Measurements from ENCODE around the gene ADCY4.

The ADCY4 gene

GRCh38 chr14:24315243-24315806 is 19.5 kb downstream of the ADCY4 start:
- Histone ChIP-seq H2AFZ (ENCODE audit: low read length, unreplicated experiment) (no peak overlapping the region), H3K36me3 (ENCODE audit: insufficient read depth, low read length) (no peaks in the 10 kb centered on the region), H3K4me1 (ENCODE audit: control insufficient read depth, insufficient read depth, low read length, unreplicated experiment) (peaks cover 31% of the 10 kb centered on the region), H3K27ac (ENCODE audit: low read depth, low read length) (no peak overlapping the region), H3K27me3 (ENCODE audit: insufficient read depth, low read length) (0 out of 2 replicates have a peak, but pooled peaks cover 8% of the 10 kb centered on the region), H3K79me2 (ENCODE audit: control insufficient read depth, insufficient read depth, low read length, unreplicated experiment) (no peaks in the 10 kb centered on the region), H3K4me3 (ENCODE audit: low read depth, low read length) (no peak overlapping the region)

GRCh38 chr14:24314377-24315193 is 20.3 kb downstream of the ADCY4 start:
- H2AFZ ChIP-seq (ENCODE audit: low read length, unreplicated experiment): no peak overlapping the region
- H3K79me2 ChIP-seq (ENCODE audit: control insufficient read depth, insufficient read depth, low read length, unreplicated experiment): no peaks in the 10 kb centered on the region
- peaks cover 38% of the 10 kb centered on the region for H3K4me1 ChIP-seq (ENCODE audit: control insufficient read depth, insufficient read depth, low read length, unreplicated experiment)
- H3K27ac ChIP-seq (ENCODE audit: low read depth, low read length): no peak overlapping the region
- no peak overlapping the region for H3K4me3 ChIP-seq (ENCODE audit: low read depth, low read length)
- H3K27me3 ChIP-seq (ENCODE audit: insufficient read depth, low read length): 0 out of 2 replicates have a peak, but pooled peaks cover under 1% of the 10 kb centered on the region
- no peaks in the 10 kb centered on the region for H3K36me3 ChIP-seq (ENCODE audit: insufficient read depth, low read length)

GRCh38 chr14:24313913-24314312 is 21.0 kb downstream of the ADCY4 start:
- H3K27ac ChIP-seq (ENCODE audit: low read depth, low read length): no peak overlapping the region
- H3K4me3 ChIP-seq (ENCODE audit: low read depth, low read length): no peak overlapping the region
- no peaks in the 10 kb centered on the region for H3K27me3 ChIP-seq (ENCODE audit: insufficient read depth, low read length)
- peaks cover 38% of the 10 kb centered on the region for H3K4me1 ChIP-seq (ENCODE audit: control insufficient read depth, insufficient read depth, low read length, unreplicated experiment)
- H3K79me2 ChIP-seq (ENCODE audit: control insufficient read depth, insufficient read depth, low read length, unreplicated experiment): no peaks in the 10 kb centered on the region
- no peaks in the 10 kb centered on the region for H3K36me3 ChIP-seq (ENCODE audit: insufficient read depth, low read length)
- H2AFZ ChIP-seq (ENCODE audit: low read length, unreplicated experiment): no peak overlapping the region

GRCh38 chr14:24312736-24313507 is 21.9 kb downstream of the ADCY4 start:
- no peaks in the 10 kb centered on the region for H3K36me3 ChIP-seq (ENCODE audit: insufficient read depth, low read length)
- H2AFZ ChIP-seq (ENCODE audit: low read length, unreplicated experiment): no peak overlapping the region
- H3K27ac ChIP-seq (ENCODE audit: low read depth, low read length): no peak overlapping the region
- H3K79me2 ChIP-seq (ENCODE audit: control insufficient read depth, insufficient read depth, low read length, unreplicated experiment): no peaks in the 10 kb centered on the region
- H3K27me3 ChIP-seq (ENCODE audit: insufficient read depth, low read length): no peaks in the 10 kb centered on the region
- H3K4me1 ChIP-seq (ENCODE audit: control insufficient read depth, insufficient read depth, low read length, unreplicated experiment): peaks cover 38% of the 10 kb centered on the region
- H3K4me3 ChIP-seq (ENCODE audit: low read depth, low read length): no peak overlapping the region

- Histone ChIP-seq H3K4me1 (ENCODE audit: control insufficient read depth, insufficient read depth, low read length, unreplicated experiment) (peaks cover 34% of the 10 kb centered on the region), H2AFZ (ENCODE audit: low read length, unreplicated experiment) (no peak overlapping the region), H3K27me3 (ENCODE audit: insufficient read depth, low read length) (no peaks in the 10 kb centered on the region), H3K4me3 (ENCODE audit: low read depth, low read length) (peak overlapping the region; percentile 70), H3K36me3 (ENCODE audit: insufficient read depth, low read length) (no peaks in the 10 kb centered on the region; the same call in 1 of the 2 replicates), H3K79me2 (ENCODE audit: control insufficient read depth, insufficient read depth, low read length, unreplicated experiment) (no peaks in the 10 kb centered on the region), H3K27ac (ENCODE audit: low read depth, low read length) (peak overlapping the region; percentile 33; the same call in 1 of the 2 replicates)
Measured at GRCh38 chr14:24311837-24312615, 22.8 kb downstream of the ADCY4 start.

GRCh38 chr14:24310646-24311604 is 23.9 kb downstream of the ADCY4 start, which contains the start of gene LTB4R:
TSS of gene LTB4R (plus strand) at chr14:24311502. CDS start at chr14:24315652, 4,150 bp downstream.
- Histone ChIP-seq H3K4me1 (ENCODE audit: control insufficient read depth, insufficient read depth, low read length, unreplicated experiment) (peaks cover 29% of the 10 kb centered on the region), H3K4me3 (ENCODE audit: low read depth, low read length) (peak within 1 kb of the TSS; percentile 70), H2AFZ (ENCODE audit: low read length, unreplicated experiment) (peak within 1 kb of the TSS; percentile 49), H3K27ac (ENCODE audit: low read depth, low read length) (peak within 1 kb of the TSS; percentile 33; the same call in 1 of the 2 replicates), H3K79me2 (ENCODE audit: control insufficient read depth, insufficient read depth, low read length, unreplicated experiment) (no peaks in the 10 kb centered on the region), H3K36me3 (ENCODE audit: insufficient read depth, low read length) (peaks cover 3% of the 10 kb centered on the region), H3K27me3 (ENCODE audit: insufficient read depth, low read length) (no peaks in the 10 kb centered on the region)

GRCh38 chr14:24310265-24310645 is 24.6 kb downstream of the ADCY4 start:
- H3K4me1 ChIP-seq (ENCODE audit: control insufficient read depth, insufficient read depth, low read length, unreplicated experiment): peaks cover 29% of the 10 kb centered on the region
- H3K79me2 ChIP-seq (ENCODE audit: control insufficient read depth, insufficient read depth, low read length, unreplicated experiment): no peaks in the 10 kb centered on the region
- peak overlapping the region; percentile 70 for H3K4me3 ChIP-seq (ENCODE audit: low read depth, low read length)
- no peak overlapping the region for H3K27ac ChIP-seq (ENCODE audit: low read depth, low read length)
- no peaks in the 10 kb centered on the region for H3K27me3 ChIP-seq (ENCODE audit: insufficient read depth, low read length)
- H3K36me3 ChIP-seq (ENCODE audit: insufficient read depth, low read length): peaks cover 7% of the 10 kb centered on the region
- H2AFZ ChIP-seq (ENCODE audit: low read length, unreplicated experiment): no peak overlapping the region

GRCh38 chr14:24309538-24310264 is 25.2 kb downstream of the ADCY4 start, which contains the start of gene LTB4R2:
TSS of gene LTB4R2 (plus strand) at chr14:24310140. CDS start at chr14:24310665, 525 bp downstream.
- peaks cover 29% of the 10 kb centered on the region for H3K4me1 ChIP-seq (ENCODE audit: control insufficient read depth, insufficient read depth, low read length, unreplicated experiment)
- no peaks in the 10 kb centered on the region for H3K27me3 ChIP-seq (ENCODE audit: insufficient read depth, low read length)
- H3K27ac ChIP-seq (ENCODE audit: low read depth, low read length): no peak within 1 kb of the TSS
- H3K36me3 ChIP-seq (ENCODE audit: insufficient read depth, low read length): peaks cover 7% of the 10 kb centered on the region
- H3K4me3 ChIP-seq (ENCODE audit: low read depth, low read length): peak within 1 kb of the TSS; percentile 70
- H3K79me2 ChIP-seq (ENCODE audit: control insufficient read depth, insufficient read depth, low read length, unreplicated experiment): no peaks in the 10 kb centered on the region
- H2AFZ ChIP-seq (ENCODE audit: low read length, unreplicated experiment): no peak within 1 kb of the TSS

Data from ACC112 (cell line).